H1 (cell line): Measurements from ENCODE around the gene RBP4. TPM values are rescaled to one million over a fixed set of nuclear protein-coding genes. Genes with fewer than 3 reads are reported as not detected.

Experiments
- CTCF ChIA-PET: fragments of 300-600 bp; sonication (Branson Sonifier 250); formaldehyde crosslinking; loops from one replicate; lab custom pipeline; 2021; ENCODE audit not compliant: partially characterized antibody; lab: Charles Lee
- POLR2A ChIA-PET: fragments of 300-600 bp; sonication (Branson Sonifier 250); formaldehyde crosslinking; loops from one replicate; lab custom pipeline; 2021; ENCODE audit warnings: inconsistent platforms; ENCODE audit not compliant: partially characterized antibody; lab: Charles Lee
- DNase-seq, 2 experiments: peaks; one replicate each; pipeline versions ENCODE4 v3.0.0 to v3.0.0-alpha.2; 2010 to 2022; ENCODE audit warnings: low spot score in 2 of 2, low read depth in 1 of 2, mixed read lengths in 1 of 2
- FAIRE-seq: peaks from 2 replicates; lab custom pipeline; 2011; peaks lifted over from hg19 to GRCh38; lab: Jason Lieb, UNC
- H2AFZ ChIP-seq: 2 replicates; pipeline ENCODE4 v1.8.1; 2012; ENCODE audit warnings: low read length, inconsistent platforms
- H2AK5ac ChIP-seq: 2 replicates; pipeline ENCODE4 v1.6.1; 2013; ENCODE audit warnings: low read depth, low read length
- H2BK120ac ChIP-seq: replicated peaks from 2 replicates; pipeline ENCODE3; 2013; ENCODE audit warnings: low read depth, low read length, inconsistent platforms
- H2BK12ac ChIP-seq: 2 replicates; pipeline ENCODE4 v1.6.1; 2013; ENCODE audit warnings: low read depth, low read length
- H2BK15ac ChIP-seq: 2 replicates; pipeline ENCODE4 v1.6.1; 2013; ENCODE audit warnings: low read length
- H2BK20ac ChIP-seq: 2 replicates; pipeline ENCODE4 v1.6.1; 2013; ENCODE audit warnings: low read length
- H2BK5ac ChIP-seq: 2 replicates; pipeline ENCODE4 v1.6.1; 2013; ENCODE audit warnings: low read depth, low read length
- H3K14ac ChIP-seq: 2 replicates; pipeline ENCODE4 v1.6.1; 2013; ENCODE audit warnings: inconsistent platforms; ENCODE audit not compliant: insufficient read length
- H3K18ac ChIP-seq: 2 replicates; pipeline ENCODE4 v1.6.1; 2013; ENCODE audit warnings: low read length; ENCODE audit errors: extremely low read depth
- H3K23ac ChIP-seq: 2 replicates; pipeline ENCODE4 v1.6.1; 2013; ENCODE audit warnings: inconsistent platforms; ENCODE audit not compliant: insufficient read length
- H3K23me2 ChIP-seq: 2 replicates; pipeline ENCODE4 v1.6.1; 2013; ENCODE audit warnings: low read depth, low read length
- H3K27ac ChIP-seq: 2 replicates; pipeline ENCODE4 v1.6.1; 2011; ENCODE audit warnings: low read depth, low read length, inconsistent platforms
- H3K27me3 ChIP-seq, 4 experiments: replicated peaks in 1 of 4; 1 replicate in 1 of 4; 2 replicates in 3 of 4; pipeline versions ENCODE4 v1.6.1 to v1.8.1; 2011 to 2013; ENCODE audit warnings: low read length in 3 of 4, mild to moderate bottlenecking in 3 of 4, inconsistent platforms in 2 of 4, mixed read lengths in 2 of 4, moderate library complexity in 1 of 4; ENCODE audit not compliant: control insufficient read depth in 3 of 4, insufficient read depth in 3 of 4; ENCODE audit errors: extremely low read depth in 1 of 4
- H3K36me3 ChIP-seq, 4 experiments: 2 replicates each; pipeline versions ENCODE4 v1.6.1 to v1.8.1; 2011 to 2013; ENCODE audit warnings: mild to moderate bottlenecking in 4 of 4, low read length in 3 of 4, moderate library complexity in 2 of 4, control low read depth in 1 of 4, inconsistent platforms in 1 of 4; ENCODE audit not compliant: insufficient read depth in 4 of 4, control insufficient read depth in 2 of 4
- H3K4ac ChIP-seq: replicated peaks from 2 replicates; pipeline ENCODE3; 2013; ENCODE audit warnings: low read length, low read depth, mixed read lengths, inconsistent platforms; ENCODE audit not compliant: insufficient read length
- H3K4me1 ChIP-seq, 4 experiments: replicated peaks in 1 of 4; 1 replicate in 1 of 4; 2 replicates in 3 of 4; pipeline versions ENCODE4 v1.6.1 to v1.8.1; 2011 to 2013; ENCODE audit warnings: low read length in 3 of 4, inconsistent platforms in 2 of 4, mixed read lengths in 1 of 4; ENCODE audit not compliant: insufficient read depth in 4 of 4, control insufficient read depth in 3 of 4
- H3K4me2 ChIP-seq, 2 experiments: 2 replicates each; pipeline versions ENCODE4 v1.6.1 to v1.8.1; 2011 to 2013; ENCODE audit warnings: low read depth in 2 of 2, low read length in 2 of 2, control low read depth in 1 of 2, inconsistent platforms in 1 of 2, mild to moderate bottlenecking in 1 of 2; ENCODE audit not compliant: insufficient read depth in 1 of 2
- H3K4me3 ChIP-seq, 4 experiments: fragments of 200-600, 300-600 bp in 1 of 4; sonication (generic), shearing (Covaris generic), sonication (Bioruptor Twin) in 1 of 4; 2 replicates each; pipeline versions ENCODE4 v1.5.1 to v1.8.1; 2011 to 2016; ENCODE audit warnings: low read length in 4 of 4, low read depth in 3 of 4, control low read depth in 2 of 4, inconsistent platforms in 2 of 4, mild to moderate bottlenecking in 2 of 4, mixed read lengths in 1 of 4, moderate library complexity in 1 of 4; ENCODE audit not compliant: insufficient read depth in 2 of 4; ENCODE audit errors: extremely low read depth in 1 of 4
- H3K56ac ChIP-seq: replicated peaks from 2 replicates; pipeline ENCODE3; 2013; ENCODE audit warnings: low read depth, mild to moderate bottlenecking, mixed read lengths, low read length, inconsistent platforms; ENCODE audit not compliant: insufficient read length
- H3K79me1 ChIP-seq: 2 replicates; pipeline ENCODE4 v1.6.1; 2013; ENCODE audit warnings: low read depth, low read length, control low read depth
- H3K79me2 ChIP-seq, 2 experiments: 2 replicates each; pipeline versions ENCODE4 v1.6.1 to v1.8.1; 2012 to 2013; ENCODE audit warnings: low read length in 2 of 2, mild to moderate bottlenecking in 2 of 2, inconsistent platforms in 1 of 2; ENCODE audit not compliant: insufficient read depth in 2 of 2, control insufficient read depth in 1 of 2
- H3K9ac ChIP-seq, 4 experiments: replicated peaks in 1 of 4; 1 replicate in 1 of 4; 2 replicates in 3 of 4; pipeline versions ENCODE4 v1.6.1 to v1.8.1; 2011 to 2013; ENCODE audit warnings: low read depth in 3 of 4, low read length in 3 of 4, control low read depth in 2 of 4, mild to moderate bottlenecking in 2 of 4, moderate library complexity in 2 of 4, inconsistent platforms in 1 of 4; ENCODE audit errors: extremely low read depth in 1 of 4
- H3K9me3 ChIP-seq, 2 experiments: 2 replicates each; pipeline versions ENCODE4 v1.6.1 to v1.8.1; 2012 to 2013; ENCODE audit warnings: mild to moderate bottlenecking in 2 of 2, moderate library complexity in 2 of 2, control low read depth in 1 of 2, inconsistent platforms in 1 of 2, low read depth in 1 of 2, low read length in 1 of 2, mixed read lengths in 1 of 2; ENCODE audit not compliant: insufficient read depth in 2 of 2
- H4K20me1 ChIP-seq, 2 experiments: replicated peaks in 1 of 2; 2 replicates each; pipeline versions ENCODE3 to v1.8.1; 2011 to 2013; ENCODE audit warnings: inconsistent platforms in 2 of 2, low read length in 2 of 2, mild to moderate bottlenecking in 1 of 2; ENCODE audit not compliant: insufficient read depth in 2 of 2, control insufficient read depth in 1 of 2
- H4K5ac ChIP-seq: 2 replicates; pipeline ENCODE4 v1.6.1; 2013; ENCODE audit warnings: low read length, low read depth, mixed read lengths, inconsistent platforms; ENCODE audit not compliant: insufficient read length
- H4K8ac ChIP-seq: 2 replicates; pipeline ENCODE4 v1.8.0; 2013; ENCODE audit warnings: mild to moderate bottlenecking, moderate library complexity, low read length, inconsistent platforms; ENCODE audit not compliant: insufficient read depth; ENCODE audit errors: extremely low read depth
- H4K91ac ChIP-seq: replicated peaks from 2 replicates; pipeline ENCODE3; 2013; ENCODE audit warnings: low read length, mixed read lengths, inconsistent platforms; ENCODE audit not compliant: insufficient read length
- ASH2L ChIP-seq: fragments of 200-600, 300-600 bp; sonication (generic); IDR thresholded peaks from one replicate; pipeline ENCODE4 v1.7.1; 2017; ENCODE audit warnings: low read length
- BCL11A ChIP-seq, 2 experiments: IDR thresholded peaks; one replicate each; pipeline ENCODE4 v1.6.1; 2011; ENCODE audit warnings: low read depth in 2 of 2, low read length in 2 of 2, mild to moderate bottlenecking in 2 of 2
- BRCA1 ChIP-seq: IDR thresholded peaks from 2 replicates; pipeline ENCODE4 v1.6.1; 2012; ENCODE audit warnings: low read depth, low read length, improper control_type of control experiment
- CTBP2 ChIP-seq: IDR thresholded peaks from 2 replicates; pipeline ENCODE4 v1.7.0; 2011; ENCODE audit warnings: borderline replicate concordance, mild to moderate bottlenecking, moderate library complexity, mixed read lengths, low read length; ENCODE audit not compliant: insufficient read depth, insufficient read length
- KDM1A ChIP-seq: fragments of 200-600, 300-600 bp; sonication (generic); IDR thresholded peaks from 2 replicates; pipeline ENCODE4 v1.7.1; 2016; ENCODE audit warnings: mild to moderate bottlenecking, low read length, borderline replicate concordance
- NRF1 ChIP-seq: IDR thresholded peaks from 2 replicates; pipeline ENCODE4 v1.6.1; 2011; ENCODE audit warnings: mild to moderate bottlenecking, low read depth, low read length, improper control_type of control experiment
- RAD21 ChIP-seq, 2 experiments: IDR thresholded peaks in 1 of 2; conservative IDR thresholded peaks in 1 of 2; 2 replicates each; pipeline ENCODE4 v1.6.1; 2011; ENCODE audit warnings: low read depth in 2 of 2, low read length in 2 of 2, improper control_type of control experiment in 1 of 2, inconsistent platforms in 1 of 2, mild to moderate bottlenecking in 1 of 2, moderate library complexity in 1 of 2
- RFX5 ChIP-seq: IDR thresholded peaks from 2 replicates; pipeline ENCODE4 v1.6.1; 2011; ENCODE audit warnings: low read depth, low read length, improper control_type of control experiment, borderline replicate concordance
- SP4 ChIP-seq: IDR thresholded peaks from 2 replicates; pipeline ENCODE4 v1.6.1; 2012; ENCODE audit warnings: low read length, inconsistent platforms
- SRF ChIP-seq: IDR thresholded peaks from 2 replicates; pipeline ENCODE4 v1.6.1; 2011; ENCODE audit warnings: mild to moderate bottlenecking, low read depth, low read length, moderate library complexity
- WGBS, 2 experiments: shearing (Covaris generic) in 1 of 2; methylation state at CpG; one replicate each; pipeline versions ENCODE4 v1.1.6 to v1.1.7; 2013 to 2015; ENCODE audit warnings: low lambda C conversion rate in 2 of 2, mixed read lengths in 2 of 2, inconsistent platforms in 1 of 2, low coverage in 1 of 2, missing lambda C conversion rate in 1 of 2; ENCODE audit not compliant: insufficient replicate concordance in 2 of 2, insufficient coverage in 1 of 2, insufficient read length in 1 of 2; ENCODE audit errors: extremely low coverage in 1 of 2, missing lambda C conversion rate in 1 of 2; 5-methylcytosine and 5-hydroxymethylcytosine counted together
- polyA plus RNA-seq, 7 experiments: library from polyadenylated mRNA; depleted of rRNA in 3 of 7; stranded (reverse) in 5 of 7; unstranded in 2 of 7; fragments of >200 nt in 5 of 7; fragments of 200-250 nt in 2 of 7; gene quantifications; 1 replicate in 5 of 7; 2 replicates in 1 of 7; 4 replicates in 1 of 7; pipeline versions ENCODE4 v1.2.1 to v1.2.3, GENCODE V29; 2011 to 2013; ENCODE audit warnings: missing spikeins in 2 of 7, mixed read lengths in 2 of 7
- total RNA-seq: library from RNA; stranded (reverse); fragmentation: NEBNext Ultra II Directional; extraction: Animal tissue kit (Norgen Biotek cat#: 25700); gene quantifications from 2 replicates; pipeline ENCODE4 v1.2.1, GENCODE V29; 2021

The RBP4 gene
- total and polyA plus RNA-seq, 2 of the 8 experiments (the other 6 are each of a cell fraction or from before 2014, with no cell fraction given): 0.42 to 0.97 TPM

DNA sequence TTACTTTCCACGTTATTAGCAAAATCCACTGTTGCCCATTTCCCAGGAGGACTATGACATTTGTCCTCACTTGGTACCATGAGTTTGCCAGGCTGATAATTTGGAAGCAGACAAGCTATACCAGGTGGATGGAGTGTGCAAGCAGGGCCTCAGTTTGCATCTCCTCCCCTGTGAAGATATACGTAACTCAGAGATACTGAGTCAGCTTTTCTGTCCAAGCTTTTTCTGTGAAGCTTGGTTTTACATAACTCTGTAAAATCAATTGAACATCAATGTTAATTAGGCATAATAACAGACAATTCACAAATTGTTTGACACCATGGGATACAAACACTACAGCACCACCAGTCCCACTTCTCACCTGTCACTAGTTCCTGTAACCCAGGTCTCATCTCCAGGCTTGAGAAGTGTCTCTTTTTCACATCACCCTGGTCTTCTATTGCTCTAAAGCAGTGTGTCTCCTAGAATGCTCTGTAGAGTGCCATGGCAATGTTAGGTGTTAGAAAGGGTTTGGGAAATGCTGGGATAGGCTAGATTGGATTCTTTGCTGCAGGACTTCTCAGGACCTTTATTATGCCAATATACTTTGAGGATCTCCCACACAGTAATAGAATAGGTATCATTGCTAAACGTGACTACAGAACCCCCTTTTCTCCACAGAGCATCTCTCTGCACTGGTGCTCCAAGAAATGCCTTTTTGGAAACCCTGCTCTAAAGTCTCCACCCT is 20.9 kb downstream of the RBP4 start:
- no peak for TF ChIP-seq SRF
- no peak for TF ChIP-seq ASH2L
- TF ChIP-seq BRCA1: no peak
- TF ChIP-seq CTBP2: no peak
- no peak for TF ChIP-seq BCL11A (IDR thresholded peaks at IDR 0.05; ENCODE audit: low read depth in 2 of 2, low read length in 2 of 2)
- TF ChIP-seq SP4: no peak
- no peak for TF ChIP-seq RFX5
- no peak for TF ChIP-seq KDM1A
- TF ChIP-seq RAD21 (IDR thresholded peaks at IDR 0.05 in 1 of 2, conservative IDR thresholded peaks at IDR 0.05 in 1 of 2; ENCODE audit: low read depth in 2 of 2, low read length in 2 of 2): no peak
- TF ChIP-seq NRF1: no peak
- TF ChIP-seq, all 59 proteins: peak for 0
- no peaks in the 10 kb centered on the region for H4K20me1 ChIP-seq
- no peak overlapping the region for H4K91ac ChIP-seq
- FAIRE-seq (no peak), DNase-seq (no peak)
- no peak overlapping the region for H3K4ac ChIP-seq
- H3K79me2 ChIP-seq: no peaks in the 10 kb centered on the region
- H3K4me3 ChIP-seq: no peak overlapping the region
- no peak overlapping the region for H2AFZ ChIP-seq
- no peak overlapping the region for H2BK20ac ChIP-seq
- no peaks in the 10 kb centered on the region for H3K4me1 ChIP-seq
- no peak overlapping the region for H2BK12ac ChIP-seq
- H4K5ac ChIP-seq: no peak overlapping the region
- H2BK120ac ChIP-seq: no peak overlapping the region
- no peak overlapping the region for H2BK5ac ChIP-seq
- H4K8ac ChIP-seq: no peak overlapping the region
- H3K36me3 ChIP-seq: no peaks in the 10 kb centered on the region
- ChIA-PET POLR2A (no interaction called here), CTCF (no interaction called here)
- H3K27me3 ChIP-seq: no peaks in the 10 kb centered on the region
- H3K56ac ChIP-seq: no peak overlapping the region
- no peak overlapping the region for H2AK5ac ChIP-seq
- no peak overlapping the region for H3K27ac ChIP-seq
- H3K23ac ChIP-seq: no peak overlapping the region
- no peak overlapping the region for H3K9ac ChIP-seq
- no peak overlapping the region for H3K14ac ChIP-seq
- no peak overlapping the region for H2BK15ac ChIP-seq
- H3K23me2 ChIP-seq: no peaks in the 10 kb centered on the region
- WGBS, 2 experiments: 80% methylated on average over 3 of the region's 3 CpGs; no CpG with 5 or more reads in 1 of the 2 experiments
- H3K9me3 ChIP-seq: no peaks in the 10 kb centered on the region
- H3K79me1 ChIP-seq: no peaks in the 10 kb centered on the region
- H3K4me2 ChIP-seq: no peak overlapping the region
- H3K18ac ChIP-seq: no peak overlapping the region
